Measurements from ENCODE around the gene DNAH2. TPM values are rescaled to one million over a fixed set of nuclear protein-coding genes. Genes with fewer than 3 reads are reported as not detected.

DNAH2 gene
- total RNA-seq, 1 donor from 2014 or later: not detected

DNA sequence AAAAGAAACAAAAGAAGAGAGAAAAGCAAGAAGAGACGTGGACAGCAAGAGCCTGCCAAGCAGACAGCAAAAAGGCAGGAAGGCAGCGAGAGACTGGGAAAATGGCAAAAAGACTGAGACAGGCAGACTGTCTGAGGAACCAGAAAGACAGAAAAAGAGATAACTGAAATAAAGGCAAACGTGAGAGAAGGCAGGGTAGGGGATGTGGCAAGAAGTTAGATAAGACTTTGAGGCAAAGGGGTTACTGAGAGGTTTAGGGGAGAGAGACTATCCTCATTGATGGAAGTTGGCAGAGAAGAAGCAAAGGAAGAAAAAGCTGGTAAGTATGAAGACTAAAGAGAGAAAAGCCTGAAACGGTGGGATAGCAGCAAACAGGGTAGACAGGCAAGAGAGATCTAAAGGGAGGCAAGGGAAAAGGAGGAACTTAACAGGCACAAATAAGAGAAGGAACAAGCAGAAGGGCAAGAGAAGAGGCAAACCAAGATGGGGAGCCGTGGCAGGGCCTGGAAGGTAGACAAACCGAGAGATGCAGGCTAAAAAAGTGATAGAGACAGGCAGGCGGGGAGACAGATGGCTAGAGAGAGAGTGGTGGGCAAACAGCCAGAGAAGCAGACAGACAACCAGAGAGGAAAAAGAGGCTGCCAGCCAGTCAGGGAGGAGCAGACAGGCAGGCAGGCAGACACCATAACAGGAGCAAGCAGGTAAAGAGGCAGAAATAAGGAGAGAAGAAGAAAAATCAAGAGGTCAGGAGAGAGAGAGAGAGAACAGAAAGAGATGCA, 163.9 kb downstream of the DNAH2 start:
- Mint-ChIP-seq H3K27ac (no peak overlapping the region), H3K9me3 (no peaks in the 10 kb centered on the region), H3K4me1 (peaks cover 3% of the 10 kb centered on the region), H3K27me3 (no peaks in the 10 kb centered on the region), H3K36me3 (ENCODE audit: low read depth) (peaks cover 7% of the 10 kb centered on the region), H3K4me3 (no peak overlapping the region)
- DNase-seq: no peak
- intact Hi-C loops (cut with micrococcal nuclease): no loop called here

DNA sequence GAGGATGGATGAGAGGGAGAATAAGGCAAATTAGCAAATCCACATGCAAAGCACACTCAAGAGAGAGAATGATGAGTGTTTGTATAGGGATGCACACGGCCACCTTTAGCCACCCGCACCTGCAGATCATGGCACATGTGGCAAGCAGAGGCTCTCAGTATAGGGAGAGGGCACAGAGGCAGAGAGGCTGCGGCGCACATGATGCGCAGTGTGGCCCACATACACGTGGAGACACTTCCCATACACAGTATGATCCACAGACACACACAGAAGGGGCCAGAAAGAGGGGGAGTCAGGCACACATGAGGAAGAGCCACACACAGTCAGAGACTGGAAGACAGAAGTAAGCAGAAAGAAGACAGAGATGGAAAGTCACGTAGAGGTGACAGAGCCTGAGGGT, 164.5 kb downstream of the DNAH2 start:
- no peaks in the 10 kb centered on the region for H3K27me3 Mint-ChIP-seq
- peak; percentile 64 for DNase-seq
- H3K4me1 Mint-ChIP-seq: peaks cover 2% of the 10 kb centered on the region
- peaks cover 7% of the 10 kb centered on the region for H3K36me3 Mint-ChIP-seq (ENCODE audit: low read depth)
- no peak overlapping the region for H3K4me3 Mint-ChIP-seq
- intact Hi-C loops (cut with micrococcal nuclease): no loop called here
- H3K27ac Mint-ChIP-seq: no peak overlapping the region
- H3K9me3 Mint-ChIP-seq: no peaks in the 10 kb centered on the region

DNA sequence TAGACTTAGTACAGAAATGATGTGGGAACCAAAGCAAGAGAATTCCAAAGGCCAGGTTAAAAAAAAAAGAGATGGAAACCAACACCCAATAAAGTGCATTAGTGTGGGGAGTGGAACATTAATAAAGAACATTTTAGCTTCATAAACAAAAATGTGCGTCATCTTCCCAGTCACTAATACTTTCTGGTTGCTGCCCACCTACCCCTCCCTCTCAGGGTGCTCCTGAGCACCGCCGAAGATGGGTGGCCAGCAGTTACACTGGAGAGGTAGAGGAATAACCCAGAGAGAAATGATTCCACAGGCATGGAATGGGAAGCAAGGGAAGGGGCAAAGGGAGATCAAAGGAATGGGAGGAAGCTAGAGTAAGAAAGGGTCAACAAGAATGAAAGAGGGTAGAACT, 165.1 kb downstream of the DNAH2 start:
- intact Hi-C loops (cut with micrococcal nuclease): no loop called here
- Mint-ChIP-seq H3K9me3 (no peaks in the 10 kb centered on the region), H3K4me3 (no peak overlapping the region), H3K27ac (no peak overlapping the region), H3K4me1 (peaks cover 2% of the 10 kb centered on the region), H3K27me3 (no peaks in the 10 kb centered on the region), H3K36me3 (ENCODE audit: low read depth) (peaks cover 5% of the 10 kb centered on the region)
- no peak for DNase-seq

Other genes with a start within 250 kb of the DNAH2 start
- gene ZBTB4, start 238.1 kb upstream of the DNAH2 start, total RNA-seq: 16.0 and 16.1 TPM in 2 replicates
- not detected in 2 replicates for gene SLC35G6, start 236.3 kb upstream of the DNAH2 start, total RNA-seq
- 226 and 230 TPM in 2 replicates for gene POLR2A, start 233.4 kb upstream of the DNAH2 start, total RNA-seq
- 21.5 and 21.8 TPM in 2 replicates for gene TNFSF12, start 168.7 kb upstream of the DNAH2 start, total RNA-seq
- gene TNFSF13, start 159.0 kb upstream of the DNAH2 start, total RNA-seq: 2.4 and 3.5 TPM in 2 replicates
- gene SENP3, start 155.8 kb upstream of the DNAH2 start, total RNA-seq: 89.7 and 93.0 TPM in 2 replicates
- gene CD68, start 138.1 kb upstream of the DNAH2 start, total RNA-seq: 3.2 and 3.5 TPM in 2 replicates
- 92.5 and 104 TPM in 2 replicates for gene MPDU1, start 133.9 kb upstream of the DNAH2 start, total RNA-seq
- gene SOX15, start 127.7 kb upstream of the DNAH2 start, total RNA-seq: 0.43 TPM in 1 of 2 replicates, not detected in the other
- 62.6 and 64.4 TPM in 2 replicates for gene FXR2, start 102.8 kb upstream of the DNAH2 start, total RNA-seq
- gene SAT2, start 89.9 kb upstream of the DNAH2 start, total RNA-seq: 16.5 and 17.7 TPM in 2 replicates
- not detected in 2 replicates for gene SHBG, start 87.6 kb upstream of the DNAH2 start, total RNA-seq
- 0.14 and 0.37 TPM in 2 replicates for gene ATP1B2, start 66.8 kb upstream of the DNAH2 start, total RNA-seq
- 177 and 178 TPM in 2 replicates for gene TP53, start 30.3 kb upstream of the DNAH2 start, total RNA-seq
- 33.8 and 35.0 TPM in 2 replicates for gene WRAP53, start 29.3 kb upstream of the DNAH2 start, total RNA-seq
- 0.05 TPM in 1 of 2 replicates, not detected in the other for gene EFNB3, start 12.5 kb upstream of the DNAH2 start, total RNA-seq
- 121 and 128 TPM in 2 replicates for gene KDM6B, start 116.5 kb downstream of the DNAH2 start, total RNA-seq
- 6.1 and 7.1 TPM in 2 replicates for gene TMEM88, start 137.3 kb downstream of the DNAH2 start, total RNA-seq
- 45.2 and 47.5 TPM in 2 replicates for gene NAA38, start 139.8 kb downstream of the DNAH2 start, total RNA-seq
- 12.7 and 14.0 TPM in 2 replicates for gene CYB5D1, start 140.3 kb downstream of the DNAH2 start, total RNA-seq
- 152 and 158 TPM in 2 replicates for gene CHD3, start 171.0 kb downstream of the DNAH2 start, total RNA-seq
- 6.2 and 6.5 TPM in 2 replicates for gene RNF227, start 198.5 kb downstream of the DNAH2 start, total RNA-seq
- gene KCNAB3, start 212.1 kb downstream of the DNAH2 start, total RNA-seq: 9.7 and 12.8 TPM in 2 replicates
- gene TRAPPC1, start 214.2 kb downstream of the DNAH2 start, total RNA-seq: 150 and 159 TPM in 2 replicates
- 52.4 and 54.5 TPM in 2 replicates for gene CNTROB, start 214.5 kb downstream of the DNAH2 start, total RNA-seq